ENCODE results near the gene TMEM45B.
A peak's percentile ranks its signal among the peaks of the same experiment; 100 is the strongest.

Gene TMEM45B

DNA sequence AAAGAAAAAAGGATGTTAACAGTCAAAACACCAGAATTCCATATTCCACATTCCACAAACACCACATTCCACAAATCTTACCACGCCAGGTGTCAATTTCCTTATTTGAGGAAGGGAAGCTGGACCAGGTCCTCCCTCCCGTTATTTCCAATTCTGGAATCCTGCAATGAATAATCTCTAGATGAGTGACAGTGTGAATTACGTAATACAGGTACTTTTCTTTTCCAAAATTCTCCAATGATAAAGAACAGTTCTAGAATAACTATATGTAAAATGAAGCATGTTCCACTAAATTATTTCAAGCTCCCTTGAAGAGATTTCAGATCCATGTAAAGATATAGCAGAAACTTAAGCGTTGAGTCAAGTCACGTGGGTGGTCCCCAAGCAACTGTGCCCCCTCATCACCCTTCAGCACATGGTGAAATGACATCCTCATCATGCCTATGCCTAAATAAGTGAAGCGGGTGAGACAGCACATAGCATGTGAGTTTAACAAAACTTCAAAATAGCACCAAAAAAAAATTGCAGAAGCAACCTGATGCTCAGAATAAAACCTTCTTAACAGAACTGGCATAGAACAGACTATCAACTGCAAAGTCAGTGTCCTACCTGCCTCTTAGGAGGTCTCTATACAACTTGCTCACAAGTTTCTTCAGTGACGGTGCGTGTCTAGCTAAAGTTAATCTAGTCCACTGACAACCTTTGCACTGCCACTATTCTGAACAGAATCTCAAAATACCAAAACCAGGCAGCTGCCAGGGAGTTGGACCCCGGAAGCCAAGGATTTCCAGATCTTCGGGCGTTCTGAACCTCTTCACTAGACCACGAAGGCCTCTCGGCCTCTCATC is 78.9 kb downstream of the TMEM45B start:
- peak in 1 of 2 experiments; percentile 13 for DNase-seq (ENCODE audit: low read depth in 1 of 2, low spot score in 1 of 2)
- Histone ChIP-seq H3K27ac (replicated peaks) (peak overlapping the region; percentile 81), H3K27me3 (ENCODE audit: insufficient read depth, poor library complexity, severe bottlenecking) (no peaks in the 10 kb centered on the region), H3K4me3 (replicated peaks; ENCODE audit: insufficient read depth, low read length) (peak overlapping the region; percentile 96)
- TF ChIP-seq SPI1 (IDR thresholded peaks at IDR 0.05; ENCODE audit: borderline replicate concordance, low read depth): no peak
- TF ChIP-seq, protein P1, sequence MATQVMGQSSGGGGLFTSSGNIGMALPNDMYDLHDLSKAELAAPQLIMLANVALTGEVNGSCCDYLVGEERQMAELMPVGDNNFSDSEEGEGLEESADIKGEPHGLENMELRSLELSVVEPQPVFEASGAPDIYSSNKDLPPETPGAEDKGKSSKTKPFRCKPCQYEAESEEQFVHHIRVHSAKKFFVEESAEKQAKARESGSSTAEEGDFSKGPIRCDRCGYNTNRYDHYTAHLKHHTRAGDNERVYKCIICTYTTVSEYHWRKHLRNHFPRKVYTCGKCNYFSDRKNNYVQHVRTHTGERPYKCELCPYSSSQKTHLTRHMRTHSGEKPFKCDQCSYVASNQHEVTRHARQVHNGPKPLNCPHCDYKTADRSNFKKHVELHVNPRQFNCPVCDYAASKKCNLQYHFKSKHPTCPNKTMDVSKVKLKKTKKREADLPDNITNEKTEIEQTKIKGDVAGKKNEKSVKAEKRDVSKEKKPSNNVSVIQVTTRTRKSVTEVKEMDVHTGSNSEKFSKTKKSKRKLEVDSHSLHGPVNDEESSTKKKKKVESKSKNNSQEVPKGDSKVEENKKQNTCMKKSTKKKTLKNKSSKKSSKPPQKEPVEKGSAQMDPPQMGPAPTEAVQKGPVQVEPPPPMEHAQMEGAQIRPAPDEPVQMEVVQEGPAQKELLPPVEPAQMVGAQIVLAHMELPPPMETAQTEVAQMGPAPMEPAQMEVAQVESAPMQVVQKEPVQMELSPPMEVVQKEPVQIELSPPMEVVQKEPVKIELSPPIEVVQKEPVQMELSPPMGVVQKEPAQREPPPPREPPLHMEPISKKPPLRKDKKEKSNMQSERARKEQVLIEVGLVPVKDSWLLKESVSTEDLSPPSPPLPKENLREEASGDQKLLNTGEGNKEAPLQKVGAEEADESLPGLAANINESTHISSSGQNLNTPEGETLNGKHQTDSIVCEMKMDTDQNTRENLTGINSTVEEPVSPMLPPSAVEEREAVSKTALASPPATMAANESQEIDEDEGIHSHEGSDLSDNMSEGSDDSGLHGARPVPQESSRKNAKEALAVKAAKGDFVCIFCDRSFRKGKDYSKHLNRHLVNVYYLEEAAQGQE (IDR thresholded peaks at IDR 0.05; ENCODE audit: insufficient replicate concordance, low read depth): no peak
- TF ChIP-seq, protein P2, sequence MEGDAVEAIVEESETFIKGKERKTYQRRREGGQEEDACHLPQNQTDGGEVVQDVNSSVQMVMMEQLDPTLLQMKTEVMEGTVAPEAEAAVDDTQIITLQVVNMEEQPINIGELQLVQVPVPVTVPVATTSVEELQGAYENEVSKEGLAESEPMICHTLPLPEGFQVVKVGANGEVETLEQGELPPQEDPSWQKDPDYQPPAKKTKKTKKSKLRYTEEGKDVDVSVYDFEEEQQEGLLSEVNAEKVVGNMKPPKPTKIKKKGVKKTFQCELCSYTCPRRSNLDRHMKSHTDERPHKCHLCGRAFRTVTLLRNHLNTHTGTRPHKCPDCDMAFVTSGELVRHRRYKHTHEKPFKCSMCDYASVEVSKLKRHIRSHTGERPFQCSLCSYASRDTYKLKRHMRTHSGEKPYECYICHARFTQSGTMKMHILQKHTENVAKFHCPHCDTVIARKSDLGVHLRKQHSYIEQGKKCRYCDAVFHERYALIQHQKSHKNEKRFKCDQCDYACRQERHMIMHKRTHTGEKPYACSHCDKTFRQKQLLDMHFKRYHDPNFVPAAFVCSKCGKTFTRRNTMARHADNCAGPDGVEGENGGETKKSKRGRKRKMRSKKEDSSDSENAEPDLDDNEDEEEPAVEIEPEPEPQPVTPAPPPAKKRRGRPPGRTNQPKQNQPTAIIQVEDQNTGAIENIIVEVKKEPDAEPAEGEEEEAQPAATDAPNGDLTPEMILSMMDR (IDR thresholded peaks at IDR 0.05; ENCODE audit: insufficient read depth, low read length): no peak
- TF ChIP-seq POLR2AphosphoS5 (IDR thresholded peaks at IDR 0.05; ENCODE audit: low read depth): no peak
- no peak for TF ChIP-seq GABPA (IDR thresholded peaks at IDR 0.05; ENCODE audit: low read depth)

DNA sequence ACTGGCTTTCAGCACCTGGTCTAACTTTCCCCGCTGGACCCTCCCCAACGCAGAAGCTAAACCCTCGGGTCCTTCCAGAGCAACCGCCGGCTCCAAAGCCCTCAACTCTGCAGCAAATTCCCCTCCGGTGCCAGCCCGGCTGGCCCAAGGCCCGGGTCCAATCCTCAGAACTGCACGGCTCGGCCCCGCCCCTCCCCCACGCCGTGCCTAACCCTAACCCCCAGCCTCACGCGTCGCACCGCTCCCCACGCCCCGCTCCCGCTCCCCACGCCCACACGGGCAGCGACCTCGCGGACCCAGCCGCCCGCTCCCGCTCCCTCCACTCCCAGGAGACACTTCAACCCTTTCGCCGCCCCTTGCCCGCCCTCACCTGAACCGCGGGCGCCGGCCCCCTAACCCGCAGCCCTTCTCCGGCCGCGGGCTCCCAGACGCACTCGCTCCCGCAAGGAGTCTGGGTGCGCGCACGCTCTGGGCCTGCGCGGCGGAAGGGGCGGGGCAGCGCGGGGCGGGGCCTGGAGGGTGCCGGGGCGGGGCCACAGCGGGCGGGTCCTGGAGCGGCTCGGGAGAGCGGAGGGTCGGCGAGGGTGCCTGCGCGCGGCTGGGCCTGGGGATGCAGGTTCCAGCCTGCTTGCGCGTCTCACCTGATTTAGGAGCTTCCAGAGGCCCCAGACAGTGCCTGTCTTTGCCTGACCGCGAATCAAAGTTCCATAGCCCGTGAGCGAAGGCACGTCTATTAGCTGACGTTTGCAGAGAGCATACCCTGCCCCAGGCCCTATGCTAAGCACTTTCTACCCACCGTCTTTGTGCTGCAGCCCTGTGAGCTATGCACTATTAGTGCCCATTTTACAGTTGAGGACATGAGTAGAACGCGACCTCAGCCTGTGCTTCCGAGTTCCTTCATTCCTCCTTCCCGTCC is 79.7 kb downstream of the TMEM45B start, which contains the start of gene NFRKB:
TSS of gene NFRKB (minus strand) at position 453 of the 916 bp plus-strand sequence. CDS start 2,729 bp downstream, outside the sequence.
- TF ChIP-seq GABPA (IDR thresholded peaks at IDR 0.05; ENCODE audit: low read depth): 0 out of 2 replicates have a peak, but pooled peaks have one; percentile 9
- TF ChIP-seq, protein P1 (IDR thresholded peaks at IDR 0.05; ENCODE audit: insufficient replicate concordance, low read depth): no peak
- peak; percentile 57 to 75 for DNase-seq (ENCODE audit: low read depth in 1 of 2, low spot score in 1 of 2)

DNA sequence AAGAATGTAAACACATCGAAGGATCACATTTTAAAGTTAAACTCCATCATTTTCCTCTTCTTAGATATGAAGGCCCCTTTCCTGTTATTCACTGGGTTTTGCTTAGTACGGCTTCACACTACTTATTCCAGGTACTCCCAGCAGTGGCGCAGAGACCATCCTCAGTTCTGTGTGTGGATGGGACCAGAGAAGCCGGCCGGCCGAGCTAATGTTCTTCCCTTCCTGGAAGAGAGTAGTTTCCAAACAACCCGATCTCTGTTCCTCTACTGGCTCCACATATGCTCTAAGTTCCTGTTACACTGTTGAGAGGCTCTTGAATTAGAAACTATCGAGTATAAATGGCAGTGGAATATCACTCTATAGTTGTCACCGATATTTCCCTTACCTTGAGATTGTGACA is 80.4 kb downstream of the TMEM45B start:
- peak overlapping the region; percentile 96 for H3K4me3 ChIP-seq (replicated peaks; ENCODE audit: insufficient read depth, low read length)
- peak in 1 of 2 experiments; percentile 20 for DNase-seq (ENCODE audit: low read depth in 1 of 2, low spot score in 1 of 2)
- H3K27ac ChIP-seq (replicated peaks): peak overlapping the region; percentile 46; the same call in 1 of the 2 replicates
- H3K27me3 ChIP-seq (ENCODE audit: insufficient read depth, poor library complexity, severe bottlenecking): no peaks in the 10 kb centered on the region
- no peak for TF ChIP-seq SPI1 (IDR thresholded peaks at IDR 0.05; ENCODE audit: borderline replicate concordance, low read depth)
- TF ChIP-seq POLR2AphosphoS5 (IDR thresholded peaks at IDR 0.05; ENCODE audit: low read depth): no peak
- TF ChIP-seq GABPA (IDR thresholded peaks at IDR 0.05; ENCODE audit: low read depth): 0 out of 2 replicates have a peak, but pooled peaks have one; percentile 5
- TF ChIP-seq, protein P2 (IDR thresholded peaks at IDR 0.05; ENCODE audit: insufficient read depth, low read length): no peak
- TF ChIP-seq, protein P1 (IDR thresholded peaks at IDR 0.05; ENCODE audit: insufficient replicate concordance, low read depth): no peak

More for the DNA sequence above, 79.7 kb downstream of the TMEM45B start, which contains the start of gene NFRKB:
- H3K4me3 ChIP-seq (replicated peaks; ENCODE audit: insufficient read depth, low read length): peak within 1 kb of the TSS; percentile 96
- no peaks in the 10 kb centered on the region for H3K27me3 ChIP-seq (ENCODE audit: insufficient read depth, poor library complexity, severe bottlenecking)
- peak within 1 kb of the TSS; percentile 81 for H3K27ac ChIP-seq (replicated peaks)

Data from HL-60 (cell line).